VCaP (cell line): ENCODE results near the gene PDZK1IP1.

ENCODE experiments used
- H3K27ac ChIP-seq: fragments of 450-650 bp; 2 replicates; pipeline ENCODE4 v1.5.1; 2017
- TF ChIP-seq, protein P1 (sequence below): fragments of 450-650 bp; conservative IDR thresholded peaks from 2 replicates; pipeline ENCODE4 v1.5.1; 2017; ENCODE audit warnings: mild to moderate bottlenecking, moderate library complexity

PDZK1IP1 gene

DNA sequence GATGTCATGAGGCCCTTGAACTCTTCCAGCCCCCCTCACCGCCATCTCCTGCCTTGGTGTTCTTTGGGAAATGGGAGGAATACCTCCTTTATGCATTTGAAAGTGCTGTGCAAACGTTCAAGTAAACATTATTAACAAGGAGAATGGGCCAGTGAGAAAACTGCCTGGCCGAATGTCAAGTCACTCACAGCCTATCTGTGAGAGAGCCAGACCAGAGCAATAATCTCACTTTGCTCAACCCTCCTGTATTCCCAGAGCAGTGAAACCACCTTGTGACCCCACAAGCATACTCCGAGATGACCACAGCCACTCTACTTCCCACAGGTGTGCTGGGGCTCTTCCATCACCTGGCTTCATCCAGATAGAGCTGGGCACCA, 37.0 kb upstream of the PDZK1IP1 start:
- TF ChIP-seq, protein P1, sequence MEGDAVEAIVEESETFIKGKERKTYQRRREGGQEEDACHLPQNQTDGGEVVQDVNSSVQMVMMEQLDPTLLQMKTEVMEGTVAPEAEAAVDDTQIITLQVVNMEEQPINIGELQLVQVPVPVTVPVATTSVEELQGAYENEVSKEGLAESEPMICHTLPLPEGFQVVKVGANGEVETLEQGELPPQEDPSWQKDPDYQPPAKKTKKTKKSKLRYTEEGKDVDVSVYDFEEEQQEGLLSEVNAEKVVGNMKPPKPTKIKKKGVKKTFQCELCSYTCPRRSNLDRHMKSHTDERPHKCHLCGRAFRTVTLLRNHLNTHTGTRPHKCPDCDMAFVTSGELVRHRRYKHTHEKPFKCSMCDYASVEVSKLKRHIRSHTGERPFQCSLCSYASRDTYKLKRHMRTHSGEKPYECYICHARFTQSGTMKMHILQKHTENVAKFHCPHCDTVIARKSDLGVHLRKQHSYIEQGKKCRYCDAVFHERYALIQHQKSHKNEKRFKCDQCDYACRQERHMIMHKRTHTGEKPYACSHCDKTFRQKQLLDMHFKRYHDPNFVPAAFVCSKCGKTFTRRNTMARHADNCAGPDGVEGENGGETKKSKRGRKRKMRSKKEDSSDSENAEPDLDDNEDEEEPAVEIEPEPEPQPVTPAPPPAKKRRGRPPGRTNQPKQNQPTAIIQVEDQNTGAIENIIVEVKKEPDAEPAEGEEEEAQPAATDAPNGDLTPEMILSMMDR: no peak
- no peak overlapping the region for H3K27ac ChIP-seq

DNA sequence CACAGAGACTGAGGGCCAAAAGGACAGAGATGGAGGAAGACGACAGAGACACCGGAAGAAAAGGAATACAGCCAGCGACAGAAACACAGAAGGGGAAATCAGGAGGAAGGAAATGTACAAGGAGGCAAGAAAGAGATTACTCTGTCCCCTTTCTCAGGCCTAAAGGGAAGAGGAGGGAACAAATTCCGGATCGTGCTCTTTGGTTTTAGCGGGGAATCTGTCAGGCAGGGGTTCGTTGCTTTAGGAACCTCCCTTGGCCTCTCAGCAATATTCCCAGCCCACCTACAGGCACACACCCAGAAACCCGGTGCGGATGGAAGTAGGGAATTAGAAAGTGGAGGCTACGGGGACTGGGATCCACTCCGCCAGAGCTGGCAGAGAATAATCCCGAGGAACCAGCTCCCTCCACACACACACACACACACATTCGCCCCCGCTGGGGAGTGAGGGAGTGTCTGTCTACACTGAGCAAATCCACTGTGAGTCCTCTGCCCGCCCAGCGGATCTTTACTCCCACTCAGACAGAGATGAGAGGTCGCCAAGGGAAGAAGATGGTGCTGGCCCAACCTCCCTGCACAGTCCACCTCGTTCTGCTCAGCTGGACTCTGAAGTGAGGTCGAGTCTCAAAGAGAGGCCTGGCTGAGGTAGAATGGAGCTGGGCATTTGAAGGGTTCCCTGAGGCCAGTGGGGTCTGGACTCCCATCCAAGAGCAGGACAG, 36.4 kb upstream of the PDZK1IP1 start:
- TF ChIP-seq, protein P1: no peak
- H3K27ac ChIP-seq: no peak overlapping the region

DNA sequence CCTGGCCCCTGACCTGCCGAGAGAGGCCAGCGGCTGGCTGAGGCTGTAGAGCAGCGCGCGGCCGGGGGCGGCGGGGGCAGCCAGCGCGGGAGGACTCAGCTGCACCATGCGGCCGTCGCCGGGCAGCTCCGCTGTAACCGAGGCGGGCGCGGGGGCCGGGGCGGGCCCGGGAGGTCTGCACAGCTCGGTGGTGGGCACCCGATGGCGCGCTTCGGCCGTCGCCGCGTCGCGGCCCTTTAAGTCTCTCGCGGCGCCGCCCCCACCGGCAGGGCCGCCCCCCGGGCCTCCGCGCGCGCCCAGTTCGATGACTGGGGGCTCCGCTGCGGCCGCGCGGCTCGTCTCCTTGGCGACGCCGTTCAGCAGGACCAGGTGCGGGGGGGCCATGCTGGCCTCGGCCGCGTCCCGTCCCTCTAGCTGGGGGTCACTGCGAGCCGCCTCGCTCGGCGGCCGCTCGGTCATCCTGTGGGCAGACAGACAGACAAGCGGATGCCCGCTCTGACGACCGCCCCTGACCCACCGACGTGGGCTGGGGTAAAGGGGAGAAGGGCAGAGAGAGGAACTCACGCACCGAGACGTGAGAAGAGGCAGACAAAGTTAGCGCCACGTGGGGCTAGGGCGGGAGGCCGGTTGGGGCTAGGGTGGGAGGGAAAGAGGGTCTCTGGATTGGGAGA, 35.7 kb upstream of the PDZK1IP1 start:
- peak overlapping the region; percentile 35; the same call in 1 of the 2 replicates for H3K27ac ChIP-seq
- TF ChIP-seq, protein P1: no peak

DNA sequence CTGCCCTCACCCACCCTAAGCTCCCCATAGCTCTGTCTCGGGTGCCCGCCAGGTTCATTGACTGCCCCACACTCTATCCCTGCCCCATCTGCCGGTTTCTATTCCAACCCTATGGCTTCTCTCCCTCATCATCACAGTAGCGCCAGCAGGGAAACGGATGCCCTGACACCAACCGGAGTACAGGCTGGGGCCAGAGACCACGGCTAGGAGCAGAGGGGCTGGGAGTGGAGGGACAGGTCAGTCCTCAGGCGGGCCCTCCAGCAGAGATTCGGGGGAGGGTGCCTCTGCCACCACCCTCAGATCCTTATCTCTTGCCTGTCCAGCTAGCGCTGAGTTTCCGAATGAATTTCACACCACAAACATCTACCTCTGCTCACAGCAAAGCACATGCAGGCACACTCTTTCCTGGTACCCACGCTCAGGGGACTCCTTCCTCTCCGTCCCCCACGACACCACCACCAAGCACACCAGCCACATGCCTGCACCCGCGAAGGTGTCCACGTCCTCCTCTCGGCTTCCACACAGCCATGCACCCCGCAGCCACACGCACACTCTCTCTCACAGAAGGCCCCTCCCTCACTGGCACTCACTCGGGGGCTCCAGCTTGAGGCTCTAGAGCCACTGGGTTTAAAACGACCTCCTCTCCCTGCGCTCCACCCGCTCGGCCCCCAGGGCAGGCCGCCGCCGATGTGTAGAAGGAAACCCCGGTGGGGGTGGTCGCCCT, 35.0 kb upstream of the PDZK1IP1 start:
- H3K27ac ChIP-seq: peak overlapping the region; percentile 35; the same call in 1 of the 2 replicates
- TF ChIP-seq, protein P1: no peak

DNA sequence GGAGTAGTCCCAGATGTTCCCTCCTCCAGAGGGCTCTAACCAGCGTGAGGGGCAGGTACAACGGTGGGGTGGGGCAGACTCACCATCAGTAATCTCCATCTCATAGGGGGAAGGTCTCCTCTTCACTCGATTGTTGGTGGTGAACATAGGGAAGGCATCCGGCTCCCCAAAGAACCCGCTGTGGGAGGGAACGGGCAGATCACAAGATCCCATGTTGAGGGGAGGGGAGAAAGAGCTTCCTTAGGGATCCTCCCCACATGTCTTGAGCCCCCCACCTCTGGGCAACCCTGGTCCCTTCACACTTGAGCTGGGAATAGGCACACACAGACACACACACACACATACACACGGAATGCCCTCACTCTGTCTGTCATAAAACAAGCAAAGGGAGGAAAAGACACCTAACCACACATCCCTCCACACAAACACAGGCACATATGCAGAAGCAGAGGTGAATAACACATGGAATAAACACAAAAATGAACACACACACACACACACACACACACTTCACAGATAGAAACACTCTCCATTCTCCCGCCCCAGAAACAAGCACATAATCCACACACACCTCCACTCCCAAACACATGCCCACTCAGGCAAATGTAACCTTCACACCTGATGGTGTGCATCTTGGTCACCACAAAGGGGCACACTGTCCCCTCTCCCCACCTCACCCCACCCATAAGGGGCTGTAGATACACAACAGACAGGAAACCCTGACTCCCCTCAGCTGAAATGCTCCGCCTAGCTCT, 34.3 kb upstream of the PDZK1IP1 start:
- no peak overlapping the region for H3K27ac ChIP-seq
- TF ChIP-seq, protein P1: no peak

DNA sequence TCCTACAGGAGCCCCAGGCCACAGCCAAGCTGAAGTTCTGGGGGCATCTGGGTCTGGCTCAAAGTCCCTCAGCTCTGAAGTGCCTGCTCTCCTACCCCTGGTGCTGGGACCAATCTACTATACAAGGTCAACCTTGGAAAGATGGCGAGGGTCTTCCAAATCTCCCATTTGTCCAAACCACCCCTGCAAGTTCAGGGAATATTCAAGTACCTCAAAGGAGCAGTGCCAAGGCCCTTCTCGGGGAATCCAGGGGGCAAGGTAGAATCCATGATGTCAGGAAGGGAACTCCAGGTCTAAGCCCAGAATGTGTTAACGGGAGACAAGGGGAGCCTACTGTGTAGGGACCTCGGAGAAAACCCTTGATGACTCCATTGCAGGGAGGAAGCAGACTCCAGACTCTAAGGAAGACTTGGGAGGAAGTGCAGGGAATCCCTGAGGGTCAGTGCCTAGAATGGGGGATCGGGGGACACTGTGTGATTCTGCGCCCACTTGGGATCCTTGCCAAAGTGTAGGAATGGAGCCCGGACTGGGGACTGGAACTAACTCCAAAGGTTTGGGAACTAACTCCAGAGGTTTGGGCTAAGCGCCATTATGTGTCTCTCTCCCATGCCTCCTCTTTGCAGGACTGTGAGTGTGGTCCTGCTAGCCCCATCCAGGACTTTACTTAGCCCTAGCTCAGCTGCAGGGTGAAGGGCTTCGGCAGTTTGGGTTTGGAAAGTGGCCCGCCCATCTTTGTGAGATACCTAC, 33.5 kb upstream of the PDZK1IP1 start:
- TF ChIP-seq, protein P1: no peak
- H3K27ac ChIP-seq: no peak overlapping the region
